Right ventricle myocardium superior (tissue), 1 donor: ENCODE measurements around the gene ECI1. TPM values are rescaled to one million over a fixed set of nuclear protein-coding genes. Genes with fewer than 3 reads are reported as not detected.

ENCODE experiments used
- ATAC-seq: fragments of 200-7000 bp; cut with Tn5 transposase; one replicate; pipeline ENCODE4 v1.9.1; 2020; ENCODE audit warnings: mild to moderate bottlenecking; ENCODE audit not compliant: poor library complexity
- DNase-seq: peaks from one replicate; pipeline ENCODE4 v3.0.0-alpha.2; 2020
- intact Hi-C: fragments of 100-400 bp; cut with DNase I; formaldehyde crosslinking; loops from one replicate; pipeline ENCODE4 v1.11.2; 2022
- total RNA-seq: library from RNA; stranded (reverse); fragmentation: NEBNext Ultra II Directional; extraction: Animal tissue kit (Norgen Biotek cat#: 25700); gene quantifications from one replicate; pipeline ENCODE4 v1.2.1, GENCODE V29; 2021
- donor health status: DM: no; HTN: yes; CAD: no; lungs with severe emphysema.

Gene ECI1
- total RNA-seq, 1 donor from 2014 or later = 215 TPM

- ATAC-seq = no peak
- intact Hi-C loops = no loop called here
These were observed 24.5 kb downstream of the ECI1 start for GRCh38 chr16:2226918-2227317.

GRCh38 chr16:2226245-2226793 is 25.1 kb downstream of the ECI1 start:
- DNase-seq = no peak
- ATAC-seq = no peak
- intact Hi-C loops = no loop called here

More at GRCh38 chr16:2226918-2227317, 24.5 kb downstream of the ECI1 start:
- no peak for DNase-seq

- DNase-seq (no peak), ATAC-seq (peak; percentile 45)
- intact Hi-C loops = no loop called here
These were observed 27.4 kb downstream of the ECI1 start for GRCh38 chr16:2223942-2224486.

GRCh38 chr16:2223221-2223941 is 28.0 kb downstream of the ECI1 start, which contains the start of gene E4F1:
Gene E4F1, plus strand, starts transcription at chr16:2223591. Its CDS starts 23 bp downstream, at chr16:2223614.
- intact Hi-C loops = no loop called here
- DNase-seq = peak; percentile 100
- ATAC-seq = peak; percentile 99

- intact Hi-C loops = no loop called here
- ATAC-seq (no peak), DNase-seq (no peak)
These were observed 35.1 kb downstream of the ECI1 start for GRCh38 chr16:2216330-2216729.

- intact Hi-C loops = no loop called here
- no peak for DNase-seq
- ATAC-seq = no peak
These were observed 36.7 kb downstream of the ECI1 start, which contains the start of gene PGP for GRCh38 chr16:2214719-2214968. Gene PGP, minus strand, starts transcription at chr16:2214840. Its CDS starts 63 bp downstream, at chr16:2214777.

- no peak for ATAC-seq
- intact Hi-C loops = no loop called here
- DNase-seq = no peak
These were observed 37.3 kb downstream of the ECI1 start for GRCh38 chr16:2213817-2214718.

- DNase-seq (peak; percentile 82), ATAC-seq (peak; percentile 43)
- intact Hi-C loops = no loop called here
These were observed 38.7 kb downstream of the ECI1 start for GRCh38 chr16:2212362-2213324.

GRCh38 chr16:2211923-2212347 is 39.5 kb downstream of the ECI1 start:
- intact Hi-C loops = no loop called here
- ATAC-seq = peak; percentile 1
- DNase-seq = no peak

GRCh38 chr16:2210386-2211365 is 40.7 kb downstream of the ECI1 start, which contains the start of gene BRICD5:
Gene BRICD5, minus strand, starts transcription at chr16:2210863. Its CDS starts 30 bp downstream, at chr16:2210833.
- intact Hi-C loops = no loop called here
- ATAC-seq = no peak
- no peak for DNase-seq

- intact Hi-C loops = no loop called here
- ATAC-seq (no peak), DNase-seq (no peak)
These were observed 41.4 kb downstream of the ECI1 start for GRCh38 chr16:2210009-2210332.

- intact Hi-C loops = no loop called here
- ATAC-seq (no peak), DNase-seq (no peak)
These were observed 42.0 kb downstream of the ECI1 start for GRCh38 chr16:2209258-2210008.

GRCh38 chr16:2208772-2209171 is 42.6 kb downstream of the ECI1 start:
- intact Hi-C loops = no loop called here
- DNase-seq = no peak
- no peak for ATAC-seq

GRCh38 chr16:2208308-2208707 is 43.1 kb downstream of the ECI1 start:
- no peak for ATAC-seq
- DNase-seq = no peak
- intact Hi-C loops = no loop called here

GRCh38 chr16:2207872-2208271 is 43.5 kb downstream of the ECI1 start:
- intact Hi-C loops = no loop called here

GRCh38 chr16:2206780-2207433 is 44.5 kb downstream of the ECI1 start:
- ATAC-seq (no peak), DNase-seq (no peak)
- intact Hi-C loops = no loop called here

More at GRCh38 chr16:2207872-2208271, 43.5 kb downstream of the ECI1 start:
- ATAC-seq (no peak), DNase-seq (no peak)
